Measurements from ENCODE around the gene ACER2. TPM values are rescaled to one million over a fixed set of nuclear protein-coding genes. Genes with fewer than 3 reads are reported as not detected.

The ACER2 gene
- total and polyA plus RNA-seq, 2 donors (not counting 1 experiment from before 2014, with no cell fraction given): 1.2 to 4.5 TPM

GRCh38 chr9:19457693-19458009, 48.8 kb downstream of the ACER2 start:
- no peaks in the 10 kb centered on the region for H4K20me1 ChIP-seq (ENCODE audit: control insufficient read depth, extremely low read depth, insufficient read depth, low read length)
- TF ChIP-seq, protein P1, sequence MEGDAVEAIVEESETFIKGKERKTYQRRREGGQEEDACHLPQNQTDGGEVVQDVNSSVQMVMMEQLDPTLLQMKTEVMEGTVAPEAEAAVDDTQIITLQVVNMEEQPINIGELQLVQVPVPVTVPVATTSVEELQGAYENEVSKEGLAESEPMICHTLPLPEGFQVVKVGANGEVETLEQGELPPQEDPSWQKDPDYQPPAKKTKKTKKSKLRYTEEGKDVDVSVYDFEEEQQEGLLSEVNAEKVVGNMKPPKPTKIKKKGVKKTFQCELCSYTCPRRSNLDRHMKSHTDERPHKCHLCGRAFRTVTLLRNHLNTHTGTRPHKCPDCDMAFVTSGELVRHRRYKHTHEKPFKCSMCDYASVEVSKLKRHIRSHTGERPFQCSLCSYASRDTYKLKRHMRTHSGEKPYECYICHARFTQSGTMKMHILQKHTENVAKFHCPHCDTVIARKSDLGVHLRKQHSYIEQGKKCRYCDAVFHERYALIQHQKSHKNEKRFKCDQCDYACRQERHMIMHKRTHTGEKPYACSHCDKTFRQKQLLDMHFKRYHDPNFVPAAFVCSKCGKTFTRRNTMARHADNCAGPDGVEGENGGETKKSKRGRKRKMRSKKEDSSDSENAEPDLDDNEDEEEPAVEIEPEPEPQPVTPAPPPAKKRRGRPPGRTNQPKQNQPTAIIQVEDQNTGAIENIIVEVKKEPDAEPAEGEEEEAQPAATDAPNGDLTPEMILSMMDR (conservative IDR thresholded peaks at IDR 0.05 in 1 of 2, IDR thresholded peaks at IDR 0.05 in 1 of 2; ENCODE audit: low read depth in 1 of 2, low read length in 2 of 2): no peak
- TF ChIP-seq EZH2 (IDR thresholded peaks at IDR 0.05; ENCODE audit: low read length, missing control alignments): no peak
- no peaks in the 10 kb centered on the region for H3K27me3 ChIP-seq (ENCODE audit: control insufficient read depth, insufficient read depth, low read length)
- H3K79me2 ChIP-seq (ENCODE audit: control insufficient read depth, insufficient read depth, low read length): no peaks in the 10 kb centered on the region
- peak overlapping the region in 2 of 4 experiments; percentile 45 to 59 for H3K4me3 ChIP-seq (replicated peaks in 1 of 4; ENCODE audit: control extremely low read depth in 1 of 4, insufficient read depth in 1 of 4, low read depth in 3 of 4, low read length in 4 of 4)
- H3K9ac ChIP-seq (ENCODE audit: insufficient read depth, low read length): no peak overlapping the region
- H3K36me3 ChIP-seq (ENCODE audit: control insufficient read depth, insufficient read depth, low read length): no peaks in the 10 kb centered on the region
- no peaks in the 10 kb centered on the region for H3K9me3 ChIP-seq (ENCODE audit: control insufficient read depth, insufficient read depth, low read depth, low read length)
- peak overlapping the region; percentile 51 for H3K4me2 ChIP-seq (ENCODE audit: extremely low read depth, insufficient read depth, low read length)
- no peak for DNase-seq (ENCODE audit: low read depth in 2 of 2)
- H3K27ac ChIP-seq (ENCODE audit: insufficient read depth, low read length): no peak overlapping the region
- peak overlapping the region; percentile 46 for H2AFZ ChIP-seq (ENCODE audit: low read length)
- no peaks in the 10 kb centered on the region for H3K4me1 ChIP-seq (ENCODE audit: control insufficient read depth, extremely low read depth, insufficient read depth, low read length)

DNA sequence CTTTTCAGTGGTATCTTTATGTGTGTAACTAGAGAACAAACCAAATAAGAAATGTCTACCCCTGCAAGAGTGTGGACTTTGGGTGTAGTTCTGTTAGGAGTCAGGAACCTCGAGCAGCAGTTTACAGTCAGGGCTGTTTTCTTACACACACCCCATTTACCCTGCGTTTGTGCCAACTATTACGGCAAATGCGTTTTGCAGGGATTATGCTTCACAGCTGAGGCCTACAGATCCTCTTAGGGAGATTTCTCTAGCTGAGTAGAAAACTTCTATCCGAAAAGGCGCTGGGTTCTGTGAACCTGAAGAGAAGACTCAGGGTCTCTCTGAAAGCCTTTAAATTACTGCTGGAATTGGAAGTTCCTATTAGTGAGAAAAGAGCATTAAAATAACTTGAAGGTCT, 51.4 kb downstream of the ACER2 start:
- Histone ChIP-seq H3K4me3 (replicated peaks in 1 of 4; ENCODE audit: control extremely low read depth in 1 of 4, insufficient read depth in 1 of 4, low read depth in 3 of 4, low read length in 4 of 4) (no peak overlapping the region), H4K20me1 (ENCODE audit: control insufficient read depth, extremely low read depth, insufficient read depth, low read length) (no peaks in the 10 kb centered on the region), H3K79me2 (ENCODE audit: control insufficient read depth, insufficient read depth, low read length) (no peaks in the 10 kb centered on the region), H3K27ac (ENCODE audit: insufficient read depth, low read length) (no peak overlapping the region), H3K9me3 (ENCODE audit: control insufficient read depth, insufficient read depth, low read depth, low read length) (no peaks in the 10 kb centered on the region), H3K9ac (ENCODE audit: insufficient read depth, low read length) (no peak overlapping the region), H3K36me3 (ENCODE audit: control insufficient read depth, insufficient read depth, low read length) (no peaks in the 10 kb centered on the region), H3K27me3 (ENCODE audit: control insufficient read depth, insufficient read depth, low read length) (no peaks in the 10 kb centered on the region), H3K4me2 (ENCODE audit: extremely low read depth, insufficient read depth, low read length) (no peak overlapping the region), H3K4me1 (ENCODE audit: control insufficient read depth, extremely low read depth, insufficient read depth, low read length) (peaks cover 2% of the 10 kb centered on the region), H2AFZ (ENCODE audit: low read length) (no peak overlapping the region)
- peak in 1 of 2 donors; percentile 18 for DNase-seq (ENCODE audit: low read depth in 2 of 2)
- no peak for TF ChIP-seq EZH2 (IDR thresholded peaks at IDR 0.05; ENCODE audit: low read length, missing control alignments)
- TF ChIP-seq, protein P1 (conservative IDR thresholded peaks at IDR 0.05 in 1 of 2, IDR thresholded peaks at IDR 0.05 in 1 of 2; ENCODE audit: low read depth in 1 of 2, low read length in 2 of 2): no peak

- no peaks in the 10 kb centered on the region for H3K36me3 ChIP-seq (ENCODE audit: control insufficient read depth, insufficient read depth, low read length)
- H3K9me3 ChIP-seq (ENCODE audit: control insufficient read depth, insufficient read depth, low read depth, low read length): no peaks in the 10 kb centered on the region
- H4K20me1 ChIP-seq (ENCODE audit: control insufficient read depth, extremely low read depth, insufficient read depth, low read length): no peaks in the 10 kb centered on the region
- H2AFZ ChIP-seq (ENCODE audit: low read length): no peak overlapping the region
- H3K4me3 ChIP-seq (replicated peaks in 1 of 4; ENCODE audit: control extremely low read depth in 1 of 4, insufficient read depth in 1 of 4, low read depth in 3 of 4, low read length in 4 of 4): no peak overlapping the region
- no peak overlapping the region for H3K9ac ChIP-seq (ENCODE audit: insufficient read depth, low read length)
- no peak for DNase-seq (ENCODE audit: low read depth in 2 of 2)
- no peaks in the 10 kb centered on the region for H3K79me2 ChIP-seq (ENCODE audit: control insufficient read depth, insufficient read depth, low read length)
- no peaks in the 10 kb centered on the region for H3K27me3 ChIP-seq (ENCODE audit: control insufficient read depth, insufficient read depth, low read length)
- no peak for TF ChIP-seq EZH2 (IDR thresholded peaks at IDR 0.05; ENCODE audit: low read length, missing control alignments)
- TF ChIP-seq, protein P1 (conservative IDR thresholded peaks at IDR 0.05 in 1 of 2, IDR thresholded peaks at IDR 0.05 in 1 of 2; ENCODE audit: low read depth in 1 of 2, low read length in 2 of 2): no peak
- H3K27ac ChIP-seq (ENCODE audit: insufficient read depth, low read length): no peak overlapping the region
- no peak overlapping the region for H3K4me2 ChIP-seq (ENCODE audit: extremely low read depth, insufficient read depth, low read length)
- peaks cover 2% of the 10 kb centered on the region for H3K4me1 ChIP-seq (ENCODE audit: control insufficient read depth, extremely low read depth, insufficient read depth, low read length)
Observed at GRCh38 chr9:19461135-19461534, 52.3 kb downstream of the ACER2 start.

Data from fibroblast of lung (primary cell).